Measurements from ENCODE around the gene PPP1R14B. TPM values are rescaled to one million over a fixed set of nuclear protein-coding genes. Genes with fewer than 3 reads are reported as not detected.
A peak's percentile ranks its signal among the peaks of the same experiment; 100 is the strongest.

The PPP1R14B gene
- total and polyA plus RNA-seq, 9 donors: 15.1 to 71.3 (median 52.3) TPM

DNA sequence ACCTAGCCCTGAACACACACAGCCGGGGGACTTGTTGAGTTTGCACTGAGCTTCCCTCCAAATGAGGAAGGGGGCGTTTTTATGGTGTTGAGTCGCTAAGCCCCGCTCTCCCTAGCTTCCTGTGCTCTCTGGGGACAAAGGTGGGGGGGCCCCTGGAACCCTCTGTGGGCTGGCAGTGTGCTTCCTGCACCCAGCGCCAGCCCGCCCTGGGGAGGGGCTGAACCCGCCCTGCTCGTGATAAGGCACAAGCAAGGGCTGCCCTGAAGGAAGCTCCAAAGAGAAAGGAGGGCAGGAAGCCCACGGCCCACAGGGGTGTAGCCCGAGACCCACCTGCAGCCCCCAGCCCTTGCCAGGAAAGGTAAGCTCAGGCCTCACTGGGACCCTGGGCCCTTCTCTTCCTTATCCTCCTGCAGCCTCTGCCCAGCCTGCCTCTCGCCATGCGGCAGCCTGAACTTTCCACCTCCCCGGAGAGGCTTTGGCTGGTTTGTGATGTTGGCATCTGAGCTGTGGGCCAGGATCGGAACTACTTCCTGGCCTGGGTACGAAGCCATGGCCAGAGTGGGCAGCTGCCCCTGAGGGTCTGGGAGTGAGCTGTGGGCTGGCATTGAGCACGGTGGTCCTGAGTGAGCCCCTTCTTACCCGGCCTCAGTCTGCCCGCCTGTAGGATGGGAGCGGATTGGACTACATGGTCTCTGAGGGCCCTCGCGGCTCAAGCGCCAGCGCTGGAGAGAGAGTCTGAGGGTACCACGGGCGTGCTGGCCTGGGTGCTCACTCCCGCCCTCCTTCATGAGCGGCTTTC lies 40.1 kb downstream of the PPP1R14B start, which contains the start of gene FERMT3:
Gene FERMT3 (plus strand): TSS at position 265 of the 799 bp plus-strand sequence. CDS start 644 bp downstream, outside the sequence.
- 79 to 91% (median 80%) methylated on average over 25 to 27 of the region's 27 CpGs for WGBS, 3 donors
- Histone ChIP-seq H3K9me3 (no peaks in the 10 kb centered on the region), H3K27ac (no peak within 1 kb of the TSS), H3K27me3 (no peaks in the 10 kb centered on the region), H3K4me1 (ENCODE audit: insufficient read depth) (peaks cover 10% of the 10 kb centered on the region), H3K36me3 (no peaks in the 10 kb centered on the region), H3K4me3 (peak within 1 kb of the TSS; percentile 13)
- no peak for TF ChIP-seq POLR2A (IDR thresholded peaks at IDR 0.05)
- TF ChIP-seq CTCF (IDR thresholded peaks at IDR 0.05): no peak
- TF ChIP-seq EP300 (IDR thresholded peaks at IDR 0.05): no peak
- intact Hi-C loops (cut with DNase I): loop anchor here in 2 of 4 donors (10.0 kb wide), 1 partner anchor 58 kb away; no protein-coding TSS in a partner anchor
- peak in 1 of 5 donors; percentile 54 for DNase-seq

- peaks cover 10% of the 10 kb centered on the region for H3K4me1 ChIP-seq (ENCODE audit: insufficient read depth)
- 7 to 10% (median 9%) methylated on average over 7 of the region's 7 CpGs for WGBS, 3 donors
- H3K4me3 ChIP-seq: no peak overlapping the region
- H3K27ac ChIP-seq: peak overlapping the region in 1 of 2 donors; percentile 41
- no peaks in the 10 kb centered on the region for H3K9me3 ChIP-seq
- intact Hi-C loops (cut with DNase I): loop anchor here in 3 of 4 donors (5.0 to 10.0 kb wide), 3 partner anchors 48 to 98 kb away; partner anchors contain the start of genes CATSPERZ (in 1 of the 3) and PLCB3 (in 1 of the 3)
- DNase-seq: peak; percentile 91 to 94 (median 93)
- no peaks in the 10 kb centered on the region for H3K27me3 ChIP-seq
- H3K36me3 ChIP-seq: no peaks in the 10 kb centered on the region
- TF ChIP-seq POLR2A (IDR thresholded peaks at IDR 0.05) (no peak), CTCF (IDR thresholded peaks at IDR 0.05) (peak; percentile 58 to 77 (median 65)), EP300 (IDR thresholded peaks at IDR 0.05) (no peak)
Observed at GRCh38 chr11:64204464-64204989, 42.2 kb downstream of the PPP1R14B start.

DNA sequence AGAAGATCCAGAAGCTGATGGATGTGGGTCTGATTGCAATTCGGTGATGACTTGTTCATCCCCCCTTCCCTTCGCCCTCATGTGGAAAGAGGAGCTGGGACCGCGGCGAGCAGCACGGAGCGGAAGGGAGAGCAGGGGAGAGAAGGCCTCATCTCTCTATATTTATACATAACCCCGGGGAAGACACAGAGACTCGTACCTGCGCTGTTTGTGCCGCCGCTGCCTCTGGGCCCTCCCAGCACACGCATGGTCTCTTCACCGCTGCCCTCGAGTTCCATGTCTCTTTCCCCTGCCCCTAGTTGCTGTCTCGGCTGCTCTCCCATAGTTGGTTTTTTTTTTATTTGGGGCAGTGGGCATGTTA lies 42.7 kb downstream of the PPP1R14B start:
- WGBS, 3 donors: 26 to 50% (median 31%) methylated on average over 16 of the region's 16 CpGs
- Histone ChIP-seq H3K4me3 (no peak overlapping the region), H3K27me3 (no peaks in the 10 kb centered on the region), H3K9me3 (no peaks in the 10 kb centered on the region), H3K4me1 (ENCODE audit: insufficient read depth) (peaks cover 10% of the 10 kb centered on the region), H3K36me3 (no peaks in the 10 kb centered on the region), H3K27ac (peak overlapping the region in 1 of 2 donors; percentile 41)
- intact Hi-C loops (cut with DNase I): loop anchor here in 3 of 4 donors (5.0 to 10.0 kb wide), 3 partner anchors 48 to 98 kb away; partner anchors contain the start of genes CATSPERZ (in 1 of the 3) and PLCB3 (in 1 of the 3)
- peak in 1 of 5 donors; percentile 36 for DNase-seq
- TF ChIP-seq EP300 (IDR thresholded peaks at IDR 0.05) (no peak), CTCF (IDR thresholded peaks at IDR 0.05) (no peak), POLR2A (IDR thresholded peaks at IDR 0.05) (no peak)

DNA sequence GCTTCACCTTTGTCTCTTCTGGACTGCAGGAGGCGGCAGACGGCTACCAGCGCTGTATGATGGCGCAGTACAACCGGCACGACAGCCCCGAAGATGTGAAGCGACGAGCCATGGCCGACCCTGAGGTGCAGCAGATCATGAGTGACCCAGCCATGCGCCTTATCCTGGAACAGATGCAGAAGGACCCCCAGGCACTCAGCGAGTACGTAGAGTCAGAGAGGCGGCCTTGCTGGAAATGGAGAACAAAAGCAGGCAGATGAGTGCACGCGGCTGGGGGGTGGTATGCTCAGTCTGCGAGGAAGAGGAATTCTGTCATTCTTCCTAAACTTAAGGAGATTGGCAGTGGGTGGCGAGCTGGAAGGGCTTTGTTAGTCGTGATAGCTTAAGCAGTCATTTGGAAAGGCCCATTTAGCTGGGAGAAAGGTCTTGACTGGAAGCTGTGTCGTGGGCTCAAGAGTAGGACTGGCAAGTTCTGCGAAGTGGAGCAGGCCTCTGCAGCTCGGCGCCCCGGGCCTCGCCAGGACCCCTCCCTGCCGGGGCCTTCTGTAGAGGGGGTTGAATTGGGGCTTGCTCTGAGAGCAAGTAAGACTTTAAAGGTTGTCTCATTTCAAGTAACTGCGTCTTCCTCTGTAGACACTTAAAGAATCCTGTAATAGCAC lies 43.2 kb downstream of the PPP1R14B start:
- TF ChIP-seq POLR2A (IDR thresholded peaks at IDR 0.05) (no peak), CTCF (IDR thresholded peaks at IDR 0.05) (no peak), EP300 (IDR thresholded peaks at IDR 0.05) (no peak)
- Histone ChIP-seq H3K27ac (peak overlapping the region in 1 of 2 donors; percentile 41), H3K4me3 (no peak overlapping the region), H3K9me3 (no peaks in the 10 kb centered on the region), H3K4me1 (ENCODE audit: insufficient read depth) (peaks cover 10% of the 10 kb centered on the region), H3K36me3 (no peaks in the 10 kb centered on the region), H3K27me3 (no peaks in the 10 kb centered on the region)
- DNase-seq: no peak
- intact Hi-C loops (cut with DNase I): loop anchor here in 3 of 4 donors (5.0 to 10.0 kb wide), 3 partner anchors 49 to 99 kb away; partner anchors contain the start of genes CATSPERZ (in 1 of the 3) and PLCB3 (in 1 of the 3)
- 66 to 77% (median 69%) methylated on average over 27 of the region's 27 CpGs for WGBS, 3 donors

Data from ovary (tissue), 9 donors.